HEK293 (cell line): ENCODE data around the gene F2.

ENCODE experiments used
- BCL11A ChIP-seq: fragments of 450-650 bp; formaldehyde crosslinking; IDR thresholded peaks from 2 replicates; pipeline ENCODE4 v1.5.1; 2016; ENCODE audit warnings: low read depth, missing biosample characterization, missing genetic modification characterization
- SP2 ChIP-seq: fragments of 450-650 bp; formaldehyde crosslinking; IDR thresholded peaks from 2 replicates; pipeline ENCODE4 v1.5.1; 2016; ENCODE audit warnings: missing biosample characterization, missing genetic modification characterization
- TCF7L2 ChIP-seq: IDR thresholded peaks from 2 replicates; pipeline ENCODE4 v1.6.1; 2011; ENCODE audit warnings: low read depth, mild to moderate bottlenecking, inconsistent platforms, low read length, moderate library complexity, borderline replicate concordance
- YY1 ChIP-seq: fragments of 450-650 bp; formaldehyde crosslinking; IDR thresholded peaks from 2 replicates; pipeline ENCODE4 v1.5.1; 2018; ENCODE audit warnings: missing biosample characterization, missing genetic modification characterization
- ZFP37 ChIP-seq: fragments of 450-650 bp; formaldehyde crosslinking; IDR thresholded peaks from 2 replicates; pipeline ENCODE4 v1.5.1; 2016; ENCODE audit warnings: missing biosample characterization, missing genetic modification characterization
- ZNF10 ChIP-seq: fragments of 450-650 bp; formaldehyde crosslinking; IDR thresholded peaks from 2 replicates; pipeline ENCODE4 v1.5.1; 2017; ENCODE audit warnings: missing biosample characterization, missing genetic modification characterization
- ZNF140 ChIP-seq: fragments of 450-650 bp; formaldehyde crosslinking; IDR thresholded peaks from 2 replicates; pipeline ENCODE4 v1.5.1; 2016; ENCODE audit warnings: missing biosample characterization, missing genetic modification characterization
- ZNF16 ChIP-seq: fragments of 450-650 bp; formaldehyde crosslinking; IDR thresholded peaks from 2 replicates; pipeline ENCODE4 v1.5.1; 2016; ENCODE audit warnings: low read depth, missing biosample characterization, missing genetic modification characterization
- ZNF169 ChIP-seq: fragments of 450-650 bp; formaldehyde crosslinking; IDR thresholded peaks from 2 replicates; pipeline ENCODE4 v1.5.1; 2016; ENCODE audit warnings: missing biosample characterization, missing genetic modification characterization
- ZNF174 ChIP-seq: fragments of 450-650 bp; formaldehyde crosslinking; IDR thresholded peaks from 2 replicates; pipeline ENCODE4 v1.5.0; 2017; ENCODE audit warnings: missing biosample characterization, mild to moderate bottlenecking, missing genetic modification characterization
- ZNF202 ChIP-seq: fragments of 450-650 bp; formaldehyde crosslinking; IDR thresholded peaks from 2 replicates; pipeline ENCODE4 v1.5.1; 2016; ENCODE audit warnings: missing biosample characterization, missing genetic modification characterization, borderline replicate concordance
- ZNF211 ChIP-seq: fragments of 450-650 bp; formaldehyde crosslinking; IDR thresholded peaks from 2 replicates; pipeline ENCODE4 v1.5.1; 2016; ENCODE audit warnings: low read depth, missing biosample characterization, missing genetic modification characterization
- ZNF341 ChIP-seq: fragments of 450-650 bp; formaldehyde crosslinking; IDR thresholded peaks from 2 replicates; pipeline ENCODE4; 2016; ENCODE audit warnings: low read depth, missing biosample characterization, missing genetic modification characterization
- ZNF366 ChIP-seq: fragments of 450-650 bp; formaldehyde crosslinking; conservative IDR thresholded peaks from 2 replicates; pipeline ENCODE4 v1.5.1; 2016; ENCODE audit warnings: missing biosample characterization, missing genetic modification characterization
- ZNF394 ChIP-seq: fragments of 450-650 bp; formaldehyde crosslinking; IDR thresholded peaks from 2 replicates; pipeline ENCODE4 v1.5.1; 2016; ENCODE audit warnings: missing biosample characterization, missing genetic modification characterization, mild to moderate bottlenecking, moderate library complexity, borderline replicate concordance
- ZNF404 ChIP-seq: fragments of 450-650 bp; formaldehyde crosslinking; IDR thresholded peaks from 2 replicates; pipeline ENCODE4 v1.5.1; 2017; ENCODE audit warnings: missing biosample characterization, missing genetic modification characterization
- ZNF416 ChIP-seq: fragments of 450-650 bp; formaldehyde crosslinking; IDR thresholded peaks from 2 replicates; pipeline ENCODE4 v1.5.1; 2016; ENCODE audit warnings: missing biosample characterization, missing genetic modification characterization
- ZNF558 ChIP-seq: fragments of 450-650 bp; formaldehyde crosslinking; IDR thresholded peaks from 2 replicates; pipeline ENCODE4 v1.5.1; 2016; ENCODE audit warnings: missing biosample characterization, missing genetic modification characterization
- ZNF610 ChIP-seq: fragments of 450-650 bp; formaldehyde crosslinking; IDR thresholded peaks from 2 replicates; pipeline ENCODE4 v1.5.1; 2016; ENCODE audit warnings: missing biosample characterization, missing genetic modification characterization, borderline replicate concordance
- ZNF664 ChIP-seq: fragments of 450-650 bp; formaldehyde crosslinking; IDR thresholded peaks from 2 replicates; pipeline ENCODE4 v1.5.1; 2016; ENCODE audit warnings: missing biosample characterization, missing genetic modification characterization
- ZNF701 ChIP-seq: fragments of 450-650 bp; formaldehyde crosslinking; IDR thresholded peaks from 2 replicates; pipeline ENCODE4 v1.5.1; 2016; ENCODE audit warnings: missing biosample characterization, missing genetic modification characterization
- ZNF747 ChIP-seq: fragments of 450-650 bp; formaldehyde crosslinking; IDR thresholded peaks from 2 replicates; pipeline ENCODE4 v1.5.1; 2016; ENCODE audit warnings: missing biosample characterization, missing genetic modification characterization
- ZNF837 ChIP-seq: fragments of 450-650 bp; formaldehyde crosslinking; IDR thresholded peaks from 2 replicates; pipeline ENCODE4 v1.5.1; 2016; ENCODE audit warnings: missing biosample characterization, missing genetic modification characterization
- TF ChIP-seq, protein P1 (sequence below): fragments of 450-650 bp; formaldehyde crosslinking; IDR thresholded peaks from 2 replicates; pipeline ENCODE4; 2016; ENCODE audit warnings: missing biosample characterization, missing genetic modification characterization
- TF ChIP-seq, protein P2 (sequence below): sonication (generic); formaldehyde crosslinking; IDR thresholded peaks from 2 replicates; pipeline ENCODE4 v1.8.1; 2022; ENCODE audit warnings: mild to moderate bottlenecking, moderate library complexity, missing genetic modification reagents
- TF ChIP-seq, protein P3 (sequence below): fragments of 450-650 bp; formaldehyde crosslinking; IDR thresholded peaks from 2 replicates; pipeline ENCODE4 v1.5.1; 2016; ENCODE audit warnings: missing biosample characterization, missing genetic modification characterization
- TF ChIP-seq, protein P4 (sequence below): fragments of 450-650 bp; formaldehyde crosslinking; IDR thresholded peaks from 2 replicates; pipeline ENCODE4 v1.5.1; 2016; ENCODE audit warnings: missing biosample characterization, missing genetic modification characterization
- TF ChIP-seq, protein P5 (sequence below): fragments of 450-650 bp; formaldehyde crosslinking; IDR thresholded peaks from 2 replicates; pipeline ENCODE4 v1.5.1; 2016; ENCODE audit warnings: missing biosample characterization, missing genetic modification characterization
- TF ChIP-seq, protein P6 (sequence below): fragments of 450-650 bp; formaldehyde crosslinking; IDR thresholded peaks from 2 replicates; pipeline ENCODE4 v1.5.1; 2016; ENCODE audit warnings: missing biosample characterization, missing genetic modification characterization

F2 gene

DNA sequence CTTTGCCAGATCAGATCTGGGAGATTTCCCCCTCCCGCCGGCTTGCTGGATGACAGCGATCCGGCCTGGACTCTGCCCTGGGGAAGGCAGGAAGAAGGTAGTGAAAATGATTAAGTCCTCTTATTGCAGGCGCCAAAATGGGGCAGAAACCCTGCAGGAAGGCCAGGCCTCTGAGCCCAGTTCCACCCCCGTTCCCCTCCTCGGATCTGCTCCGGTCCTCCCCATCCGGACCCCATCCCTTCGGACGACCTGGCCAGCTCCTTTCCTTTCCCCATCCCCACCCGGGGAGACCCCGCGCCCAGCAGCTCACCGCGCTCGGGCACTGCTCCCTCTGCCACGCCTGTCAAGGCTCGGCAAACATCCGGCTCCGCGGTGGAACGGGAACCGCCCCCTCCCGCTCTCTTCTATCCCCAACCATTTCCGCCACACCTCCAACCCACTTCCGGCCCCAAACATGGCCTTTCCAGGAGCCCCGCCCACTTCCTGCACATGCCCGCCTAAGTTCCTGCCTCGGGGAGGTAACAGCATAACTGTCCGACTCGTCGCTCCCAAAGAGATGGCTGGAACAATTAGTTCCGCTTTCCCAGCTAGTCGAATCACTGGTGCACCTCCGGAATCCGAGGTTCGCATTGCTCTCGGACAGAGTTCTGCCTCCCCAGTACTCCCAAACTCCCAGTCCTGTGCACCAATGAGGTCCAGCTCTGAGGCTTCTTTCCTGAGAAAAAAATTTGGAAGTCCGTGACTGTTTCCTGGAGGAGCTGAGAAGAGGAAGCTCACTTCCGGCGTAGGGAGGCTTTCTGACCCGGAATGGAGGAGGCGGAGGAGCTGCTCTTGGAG is 18.6 kb upstream of the F2 start, which contains the start of the genes ARHGAP1 and ZNF408 (continued):
- TF ChIP-seq ZNF664 (tag by site-specific recombination) (peak; percentile 37; the same call in 1 of the 2 replicates), SP2 (tag by site-specific recombination) (peak; percentile 94), YY1 (tag by site-specific recombination) (peak; percentile 83), ZNF701 (tag by site-specific recombination) (no peak), ZNF174 (tag by site-specific recombination) (no peak), ZNF16 (tag by site-specific recombination) (no peak), ZNF169 (tag by site-specific recombination) (no peak), ZNF416 (no peak), ZNF747 (tag by site-specific recombination) (no peak), ZNF211 (tag by site-specific recombination) (no peak), TCF7L2 (no peak), BCL11A (tag by site-specific recombination) (no peak), ZNF366 (tag by site-specific recombination) (peak; percentile 56), ZNF341 (tag by site-specific recombination) (no peak; the same call in 1 of the 2 replicates), ZNF202 (tag by site-specific recombination) (no peak), ZNF10 (tag by site-specific recombination) (no peak; the same call in 1 of the 2 replicates), ZNF837 (no peak), ZNF140 (tag by site-specific recombination) (no peak), ZFP37 (0 out of 2 replicates have a peak, but pooled peaks have one; percentile 46), ZNF404 (tag by site-specific recombination) (no peak), ZNF394 (tag by site-specific recombination) (peak; percentile 97), ZNF610 (tag by site-specific recombination) (0 out of 2 replicates have a peak, but pooled peaks have one; percentile 44), ZNF558 (no peak; the same call in 1 of the 2 replicates)
- TF ChIP-seq, protein P1, sequence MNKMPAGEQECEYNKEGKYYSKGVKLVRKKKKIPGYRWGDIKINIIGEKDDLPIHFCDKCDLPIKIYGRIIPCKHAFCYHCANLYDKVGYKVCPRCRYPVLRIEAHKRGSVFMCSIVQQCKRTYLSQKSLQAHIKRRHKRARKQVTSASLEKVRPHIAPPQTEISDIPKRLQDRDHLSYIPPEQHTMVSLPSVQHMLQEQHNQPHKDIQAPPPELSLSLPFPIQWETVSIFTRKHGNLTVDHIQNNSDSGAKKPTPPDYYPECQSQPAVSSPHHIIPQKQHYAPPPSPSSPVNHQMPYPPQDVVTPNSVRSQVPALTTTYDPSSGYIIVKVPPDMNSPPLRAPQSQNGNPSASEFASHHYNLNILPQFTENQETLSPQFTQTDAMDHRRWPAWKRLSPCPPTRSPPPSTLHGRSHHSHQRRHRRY (tag by site-specific recombination), result 0 out of 2 replicates have a peak, but pooled peaks have one; percentile 27
- TF ChIP-seq, protein P2, sequence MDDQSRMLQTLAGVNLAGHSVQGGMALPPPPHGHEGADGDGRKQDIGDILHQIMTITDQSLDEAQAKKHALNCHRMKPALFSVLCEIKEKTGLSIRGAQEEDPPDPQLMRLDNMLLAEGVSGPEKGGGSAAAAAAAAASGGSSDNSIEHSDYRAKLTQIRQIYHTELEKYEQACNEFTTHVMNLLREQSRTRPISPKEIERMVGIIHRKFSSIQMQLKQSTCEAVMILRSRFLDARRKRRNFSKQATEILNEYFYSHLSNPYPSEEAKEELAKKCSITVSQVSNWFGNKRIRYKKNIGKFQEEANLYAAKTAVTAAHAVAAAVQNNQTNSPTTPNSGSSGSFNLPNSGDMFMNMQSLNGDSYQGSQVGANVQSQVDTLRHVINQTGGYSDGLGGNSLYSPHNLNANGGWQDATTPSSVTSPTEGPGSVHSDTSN (CRISPR knock-in tag), result peak; percentile 10; the same call in 1 of the 2 replicates
- TF ChIP-seq, protein P3, sequence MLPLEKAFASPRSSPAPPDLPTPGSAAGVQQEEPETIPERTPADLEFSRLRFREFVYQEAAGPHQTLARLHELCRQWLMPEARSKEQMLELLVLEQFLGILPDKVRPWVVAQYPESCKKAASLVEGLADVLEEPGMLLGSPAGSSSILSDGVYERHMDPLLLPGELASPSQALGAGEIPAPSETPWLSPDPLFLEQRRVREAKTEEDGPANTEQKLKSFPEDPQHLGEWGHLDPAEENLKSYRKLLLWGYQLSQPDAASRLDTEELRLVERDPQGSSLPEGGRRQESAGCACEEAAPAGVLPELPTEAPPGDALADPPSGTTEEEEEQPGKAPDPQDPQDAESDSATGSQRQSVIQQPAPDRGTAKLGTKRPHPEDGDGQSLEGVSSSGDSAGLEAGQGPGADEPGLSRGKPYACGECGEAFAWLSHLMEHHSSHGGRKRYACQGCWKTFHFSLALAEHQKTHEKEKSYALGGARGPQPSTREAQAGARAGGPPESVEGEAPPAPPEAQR (tag by site-specific recombination), result peak; percentile 67; the same call in 1 of the 2 replicates
- TF ChIP-seq, protein P4, sequence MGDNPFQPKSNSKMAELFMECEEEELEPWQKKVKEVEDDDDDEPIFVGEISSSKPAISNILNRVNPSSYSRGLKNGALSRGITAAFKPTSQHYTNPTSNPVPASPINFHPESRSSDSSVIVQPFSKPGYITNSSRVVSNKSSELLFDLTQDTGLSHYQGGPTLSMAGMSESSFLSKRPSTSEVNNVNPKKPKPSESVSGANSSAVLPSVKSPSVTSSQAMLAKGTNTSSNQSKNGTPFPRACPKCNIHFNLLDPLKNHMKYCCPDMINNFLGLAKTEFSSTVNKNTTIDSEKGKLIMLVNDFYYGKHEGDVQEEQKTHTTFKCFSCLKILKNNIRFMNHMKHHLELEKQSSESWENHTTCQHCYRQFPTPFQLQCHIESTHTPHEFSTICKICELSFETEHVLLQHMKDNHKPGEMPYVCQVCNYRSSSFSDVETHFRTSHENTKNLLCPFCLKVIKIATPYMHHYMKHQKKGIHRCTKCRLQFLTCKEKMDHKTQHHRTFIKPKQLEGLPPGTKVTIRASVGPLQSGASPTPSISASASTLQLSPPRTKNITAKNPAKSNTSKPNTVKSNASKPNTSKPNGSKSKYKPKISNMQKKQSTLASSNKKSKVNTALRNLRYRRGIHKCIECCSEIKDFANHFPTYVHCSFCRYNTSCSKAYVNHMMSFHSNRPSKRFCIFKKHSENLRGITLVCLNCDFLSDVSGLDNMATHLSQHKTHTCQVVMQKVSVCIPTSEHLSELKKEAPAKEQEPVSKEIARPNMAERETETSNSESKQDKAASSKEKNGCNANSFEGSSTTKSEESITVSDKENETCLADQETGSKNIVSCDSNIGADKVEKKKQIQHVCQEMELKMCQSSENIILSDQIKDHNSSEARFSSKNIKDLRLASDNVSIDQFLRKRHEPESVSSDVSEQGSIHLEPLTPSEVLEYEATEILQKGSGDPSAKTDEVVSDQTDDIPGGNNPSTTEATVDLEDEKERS, result peak; percentile 53; the same call in 1 of the 2 replicates
- TF ChIP-seq, protein P5, sequence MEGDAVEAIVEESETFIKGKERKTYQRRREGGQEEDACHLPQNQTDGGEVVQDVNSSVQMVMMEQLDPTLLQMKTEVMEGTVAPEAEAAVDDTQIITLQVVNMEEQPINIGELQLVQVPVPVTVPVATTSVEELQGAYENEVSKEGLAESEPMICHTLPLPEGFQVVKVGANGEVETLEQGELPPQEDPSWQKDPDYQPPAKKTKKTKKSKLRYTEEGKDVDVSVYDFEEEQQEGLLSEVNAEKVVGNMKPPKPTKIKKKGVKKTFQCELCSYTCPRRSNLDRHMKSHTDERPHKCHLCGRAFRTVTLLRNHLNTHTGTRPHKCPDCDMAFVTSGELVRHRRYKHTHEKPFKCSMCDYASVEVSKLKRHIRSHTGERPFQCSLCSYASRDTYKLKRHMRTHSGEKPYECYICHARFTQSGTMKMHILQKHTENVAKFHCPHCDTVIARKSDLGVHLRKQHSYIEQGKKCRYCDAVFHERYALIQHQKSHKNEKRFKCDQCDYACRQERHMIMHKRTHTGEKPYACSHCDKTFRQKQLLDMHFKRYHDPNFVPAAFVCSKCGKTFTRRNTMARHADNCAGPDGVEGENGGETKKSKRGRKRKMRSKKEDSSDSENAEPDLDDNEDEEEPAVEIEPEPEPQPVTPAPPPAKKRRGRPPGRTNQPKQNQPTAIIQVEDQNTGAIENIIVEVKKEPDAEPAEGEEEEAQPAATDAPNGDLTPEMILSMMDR (tag by site-specific recombination), result no peak; the same call in 1 of the 2 replicates
- TF ChIP-seq, protein P6, sequence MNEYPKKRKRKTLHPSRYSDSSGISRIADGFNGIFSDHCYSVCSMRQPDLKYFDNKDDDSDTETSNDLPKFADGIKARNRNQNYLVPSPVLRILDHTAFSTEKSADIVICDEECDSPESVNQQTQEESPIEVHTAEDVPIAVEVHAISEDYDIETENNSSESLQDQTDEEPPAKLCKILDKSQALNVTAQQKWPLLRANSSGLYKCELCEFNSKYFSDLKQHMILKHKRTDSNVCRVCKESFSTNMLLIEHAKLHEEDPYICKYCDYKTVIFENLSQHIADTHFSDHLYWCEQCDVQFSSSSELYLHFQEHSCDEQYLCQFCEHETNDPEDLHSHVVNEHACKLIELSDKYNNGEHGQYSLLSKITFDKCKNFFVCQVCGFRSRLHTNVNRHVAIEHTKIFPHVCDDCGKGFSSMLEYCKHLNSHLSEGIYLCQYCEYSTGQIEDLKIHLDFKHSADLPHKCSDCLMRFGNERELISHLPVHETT, result peak; percentile 99
